ENCODE measurements around the gene CHST13.

- TF ChIP-seq CTCF (IDR thresholded peaks at IDR 0.05), result no peak
- TF ChIP-seq POLR2A (IDR thresholded peaks at IDR 0.05), result no peak
These were observed 21.6 kb downstream of the CHST13 start for GRCh38 chr3:126545544-126545943.

Data from adrenal gland (tissue), 5 donors.